EH (cell line): ENCODE data around the gene NELL1.
"Not testable (repeated sequence)": the region's sequence is repeated elsewhere in the genome, so short reads cannot be mapped to it uniquely, and the experiment has no call there.

Experiments
- DNase-seq: peaks from one replicate; pipeline ENCODE4 v3.0.0-alpha.2; 2015; ENCODE audit warnings: low read depth

The NELL1 gene

DNA sequence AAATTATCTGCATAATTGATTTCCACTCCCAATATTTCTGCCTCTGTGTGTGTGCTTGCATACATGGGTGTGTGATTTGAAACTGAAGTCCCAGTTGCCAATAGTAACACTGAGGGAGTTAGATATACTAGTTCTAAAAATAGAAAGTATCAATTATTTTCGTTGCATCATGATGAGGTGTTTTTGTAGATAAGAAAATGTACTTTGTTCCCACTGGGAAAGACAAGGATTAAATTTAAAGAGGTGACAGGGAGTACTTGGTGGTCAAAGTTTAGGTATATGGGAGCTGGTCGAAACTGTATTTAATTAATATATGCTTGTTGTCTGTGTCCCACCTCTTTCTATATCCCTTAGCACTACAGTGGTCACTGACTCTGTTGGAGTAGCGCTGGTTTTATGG is 444.5 kb downstream of the NELL1 start:
- no peak for DNase-seq

DNA sequence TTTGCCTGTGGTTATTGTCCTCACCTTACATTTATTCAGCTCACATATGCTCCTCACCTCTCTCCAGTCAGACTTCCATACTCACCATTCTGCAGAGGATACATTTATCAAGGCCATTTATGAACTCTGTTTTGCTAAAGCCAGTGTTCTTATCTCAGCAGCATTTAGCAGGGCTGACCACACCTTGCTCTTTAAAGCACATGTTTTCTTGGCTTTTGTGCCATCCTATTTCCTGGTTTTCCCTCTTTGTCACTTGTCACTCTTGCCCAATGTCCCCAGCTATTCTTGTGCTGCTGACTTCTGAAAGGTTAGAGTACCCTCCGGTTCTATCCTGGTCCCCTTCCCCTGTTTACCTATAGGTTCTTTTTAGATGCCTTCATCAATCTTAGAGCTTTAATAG is 446.6 kb downstream of the NELL1 start:
- DNase-seq: no peak

DNA sequence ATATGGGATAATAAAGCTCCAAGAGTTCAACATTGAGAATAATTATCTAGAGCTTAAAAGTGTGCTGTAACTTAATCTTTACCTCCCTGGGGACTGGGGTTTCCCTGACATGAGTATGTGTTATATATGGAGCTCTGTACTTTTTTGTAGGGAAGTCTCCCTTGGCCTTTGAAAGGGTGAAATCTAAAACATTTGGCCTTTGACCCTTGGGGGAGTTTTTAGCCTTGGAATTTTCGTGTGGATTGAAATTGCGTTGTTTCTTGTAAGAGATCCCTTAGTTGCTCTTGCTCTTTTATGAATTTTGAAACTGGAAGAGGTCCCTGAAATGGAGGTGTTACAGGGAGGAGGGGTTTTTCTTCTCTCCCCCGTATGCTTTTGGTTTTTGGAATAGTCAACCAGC is 450.0 kb downstream of the NELL1 start:
- DNase-seq: no peak

DNA sequence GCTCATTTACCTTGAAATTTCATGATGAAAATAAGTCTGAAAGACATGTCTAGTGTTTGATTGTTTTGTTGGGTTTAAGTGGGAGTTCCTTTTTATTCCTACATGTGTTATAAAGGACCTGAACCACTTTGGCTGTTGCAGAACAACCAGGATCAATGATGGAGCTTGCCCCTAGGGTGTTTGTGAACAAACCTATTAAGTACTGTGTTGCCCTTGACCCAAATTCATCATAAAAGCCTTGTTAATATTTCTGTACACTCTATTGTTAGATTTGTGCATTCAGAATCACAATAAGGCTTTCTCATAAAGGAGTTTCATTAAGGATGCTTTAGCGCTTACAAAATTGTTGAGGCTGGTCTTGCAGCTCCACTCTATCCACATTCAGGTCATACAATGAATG is 452.6 kb downstream of the NELL1 start:
- no peak for DNase-seq

DNA sequence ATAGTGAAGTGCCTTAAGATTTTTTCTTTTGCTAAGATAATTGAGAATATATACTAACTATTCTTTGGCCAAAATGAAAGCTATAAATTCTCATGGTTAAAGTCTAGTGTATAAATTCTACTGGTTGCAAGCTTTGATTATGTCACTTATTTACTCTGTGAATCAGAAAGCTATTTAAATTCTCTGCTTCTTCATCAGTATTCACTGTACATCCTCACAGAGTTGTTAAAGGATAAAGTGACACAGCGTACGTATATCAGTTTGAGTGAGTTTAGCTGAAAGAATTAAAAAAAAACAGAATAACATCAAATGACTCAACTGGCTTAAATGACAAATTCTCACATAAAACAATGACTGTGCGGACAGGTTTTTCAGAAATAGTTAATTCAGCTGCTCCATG is 453.1 kb downstream of the NELL1 start:
- DNase-seq: no peak

DNA sequence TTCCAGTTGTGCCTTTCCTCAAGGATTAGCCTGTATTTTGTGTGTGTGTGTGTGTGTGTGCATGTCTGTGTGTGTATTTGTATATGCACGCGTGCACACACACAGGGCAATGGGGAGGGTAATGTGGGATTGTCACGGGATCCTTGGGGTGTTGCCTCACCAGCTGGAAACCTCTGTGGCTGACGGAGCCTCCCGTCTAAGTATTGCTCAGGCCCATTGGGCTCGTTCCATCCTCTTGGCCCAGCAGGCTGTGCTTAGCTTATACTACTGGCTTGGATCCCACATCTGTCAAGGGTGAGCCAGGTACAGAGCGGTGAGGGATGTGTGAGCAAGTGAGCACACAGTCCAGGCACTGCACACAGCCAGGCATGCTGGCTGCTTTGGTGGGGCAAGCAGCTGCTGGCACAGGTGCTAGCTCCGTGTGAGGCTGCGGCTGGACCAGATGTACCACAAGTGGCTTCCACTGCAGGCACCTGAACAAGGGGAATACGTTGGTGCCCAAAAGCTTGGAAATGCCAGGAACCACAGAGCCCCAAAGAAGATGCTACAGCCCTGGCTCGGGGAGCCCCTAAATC is 462.8 kb downstream of the NELL1 start:
- no peak for DNase-seq

DNA sequence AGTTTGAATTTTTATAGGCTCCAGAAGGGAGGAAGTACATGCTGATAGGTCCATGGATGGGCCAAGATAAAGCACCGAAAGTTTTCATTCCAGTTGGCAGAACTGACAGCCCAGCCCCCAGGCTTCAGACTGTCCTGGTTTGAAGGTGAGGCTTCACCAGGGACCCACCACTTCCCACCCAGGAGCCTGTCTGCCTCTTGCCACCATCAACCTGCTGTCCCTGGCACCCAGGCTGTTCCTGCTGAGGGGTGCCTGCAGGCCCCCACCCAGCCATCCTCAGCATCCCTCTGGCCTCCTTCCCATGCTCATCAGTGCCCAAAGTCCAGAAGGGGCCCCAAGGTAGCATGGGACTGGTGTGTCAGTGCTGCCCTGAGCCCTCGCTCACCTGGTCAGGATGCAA is 463.9 kb downstream of the NELL1 start:
- DNase-seq: no peak

DNA sequence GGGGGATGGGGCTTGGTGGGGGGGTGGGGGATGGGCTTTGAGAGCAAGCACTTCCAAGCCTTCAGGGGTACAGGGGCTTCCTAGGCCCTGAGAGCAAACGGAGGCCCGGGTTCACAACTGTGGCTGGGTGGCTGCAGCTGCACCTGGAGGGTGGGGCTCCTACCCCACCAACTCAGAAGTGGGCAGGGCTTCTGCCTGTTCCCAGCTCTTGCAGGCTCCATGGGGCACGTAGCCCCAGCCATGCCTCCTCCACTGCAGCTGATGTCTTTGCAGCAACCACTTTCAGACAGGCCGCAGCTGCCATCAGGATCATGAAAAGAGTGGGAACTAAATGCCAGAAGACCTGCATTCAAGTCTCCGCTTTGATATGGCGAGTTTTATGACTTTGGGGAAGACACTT is 464.3 kb downstream of the NELL1 start:
- no peak for DNase-seq

DNA sequence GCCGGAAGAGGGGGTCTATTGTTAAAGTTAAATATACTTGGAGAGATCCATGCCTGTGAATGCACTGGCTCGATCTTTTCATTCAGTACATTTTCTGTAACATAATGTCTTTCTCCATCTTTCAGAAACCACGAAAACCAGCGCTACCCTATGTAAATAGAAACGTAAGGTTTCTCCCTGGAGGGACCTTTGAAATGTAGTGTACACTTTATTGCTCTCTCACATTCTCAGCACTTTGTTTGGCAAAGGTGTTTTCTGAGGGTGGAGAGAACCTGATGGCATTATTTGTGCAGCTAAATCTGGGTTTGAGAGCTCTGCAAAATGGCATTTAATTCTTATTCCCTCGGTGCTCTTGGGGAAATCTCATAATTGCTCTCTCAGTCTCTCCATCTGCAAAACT is 468.4 kb downstream of the NELL1 start:
- DNase-seq: no peak

DNA sequence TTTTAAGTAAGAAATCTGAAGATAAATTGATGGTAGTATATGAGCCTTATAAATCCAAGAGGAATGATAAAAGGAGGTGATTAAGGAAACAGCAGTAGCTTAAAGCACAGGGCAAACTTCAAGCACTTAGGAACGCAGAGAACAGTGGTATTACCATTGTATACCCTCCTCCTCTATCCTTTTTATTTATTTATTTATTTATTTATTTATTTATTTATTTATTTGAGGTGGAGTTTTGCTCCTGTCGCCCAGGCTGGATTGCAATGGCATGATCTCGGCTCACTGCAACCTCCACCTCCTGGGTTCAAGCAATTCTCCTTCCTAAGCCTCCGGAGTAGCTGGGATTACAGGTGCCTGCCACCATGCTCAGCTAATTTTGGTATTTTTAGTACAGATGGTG is 472.2 kb downstream of the NELL1 start:
- not testable (repeated sequence) for DNase-seq

DNA sequence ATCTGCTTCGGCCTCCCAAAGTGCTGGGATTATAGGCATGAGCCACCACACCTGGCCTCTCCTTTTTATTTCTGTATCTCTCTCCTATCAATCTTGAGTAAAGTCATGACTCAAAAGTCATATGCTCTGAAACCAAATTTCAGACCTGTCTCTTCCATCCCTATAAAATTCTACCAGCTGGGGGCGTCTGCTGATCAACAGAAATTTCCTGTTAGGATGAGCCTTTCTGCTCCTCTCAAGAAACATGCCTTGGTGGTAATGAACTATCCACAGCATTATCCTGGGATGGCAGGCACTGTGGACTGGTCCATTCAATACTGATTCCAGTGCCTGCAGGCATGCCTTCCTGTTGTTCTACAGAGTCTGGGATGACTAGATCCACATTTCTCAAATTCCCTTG is 472.6 kb downstream of the NELL1 start:
- DNase-seq: no peak

DNA sequence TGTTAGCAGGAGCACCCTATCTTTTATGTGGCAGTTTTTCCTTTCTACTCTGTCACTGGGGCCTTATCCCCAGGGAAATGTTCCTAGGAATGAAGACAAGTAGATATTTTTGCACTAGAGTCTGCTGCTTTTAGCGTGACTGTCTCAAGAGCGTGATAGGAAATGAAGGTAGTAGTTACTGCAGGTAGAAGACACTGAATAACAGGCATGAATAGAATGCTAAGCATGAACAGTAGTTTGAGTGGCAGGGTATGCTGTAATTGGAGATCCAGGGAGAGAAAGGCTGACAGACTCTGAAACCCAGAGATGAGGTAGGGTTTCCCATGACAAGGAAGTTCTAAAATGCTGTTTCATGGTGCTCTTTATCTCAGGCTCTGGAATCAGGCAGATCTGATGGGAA is 475.1 kb downstream of the NELL1 start:
- DNase-seq: no peak

DNA sequence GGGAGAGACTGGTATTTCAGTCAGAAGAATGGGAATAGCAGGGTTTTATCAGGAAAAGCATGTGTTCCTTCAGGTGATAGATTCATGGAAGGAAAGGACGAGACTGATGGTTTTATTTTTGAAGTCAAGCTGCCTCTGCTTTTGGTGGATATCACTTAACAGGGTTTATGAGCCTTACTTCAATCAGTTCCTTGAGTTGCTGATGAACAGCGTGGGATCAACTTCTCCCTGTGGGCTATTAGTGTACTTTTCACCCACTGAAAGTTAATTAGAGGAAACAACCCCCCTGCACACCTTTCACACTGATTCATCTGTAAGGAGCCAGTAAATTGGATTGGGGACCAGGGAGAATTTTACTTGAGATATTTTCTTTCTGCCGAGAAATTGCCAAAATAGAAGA is 479.0 kb downstream of the NELL1 start:
- no peak for DNase-seq

DNA sequence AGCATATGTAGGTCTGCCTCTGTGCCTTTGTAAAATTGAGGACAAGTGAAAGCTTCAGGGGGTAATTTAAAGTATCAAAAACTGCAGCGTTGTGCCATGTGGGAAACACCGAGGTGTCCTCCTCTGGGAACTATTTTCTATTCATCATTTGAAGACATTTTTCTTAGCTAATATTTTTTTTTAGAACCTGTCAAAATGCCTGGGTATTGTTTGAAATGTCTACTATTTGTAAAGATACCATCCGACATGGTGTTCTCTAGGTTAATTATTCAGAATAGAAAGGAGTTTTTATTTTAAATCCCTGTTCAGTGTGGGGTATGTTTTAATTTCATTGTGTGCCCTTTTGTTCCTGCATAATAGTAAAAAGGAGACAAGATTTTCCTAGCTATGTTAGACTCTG is 490.8 kb downstream of the NELL1 start:
- DNase-seq: no peak

DNA sequence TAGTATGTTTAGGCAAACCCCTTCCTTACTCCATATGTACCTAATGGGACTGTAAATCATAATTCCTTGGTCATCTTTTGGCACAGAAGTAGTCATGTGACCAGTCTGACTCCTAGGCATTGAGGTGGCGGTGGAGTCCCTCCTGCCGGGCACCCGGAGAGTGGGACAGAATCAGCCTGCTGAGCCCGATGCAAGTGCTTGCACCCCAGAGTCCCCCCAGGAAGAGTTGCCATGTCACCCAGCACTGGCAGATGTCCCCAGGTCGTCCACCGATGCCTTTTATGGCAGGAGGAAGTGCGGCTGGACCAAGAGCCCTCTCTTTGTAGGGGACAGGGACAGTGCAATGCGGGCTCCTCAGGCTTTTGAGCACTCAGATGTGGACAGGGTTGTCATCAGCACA is 500.3 kb downstream of the NELL1 start:
- no peak for DNase-seq

DNA sequence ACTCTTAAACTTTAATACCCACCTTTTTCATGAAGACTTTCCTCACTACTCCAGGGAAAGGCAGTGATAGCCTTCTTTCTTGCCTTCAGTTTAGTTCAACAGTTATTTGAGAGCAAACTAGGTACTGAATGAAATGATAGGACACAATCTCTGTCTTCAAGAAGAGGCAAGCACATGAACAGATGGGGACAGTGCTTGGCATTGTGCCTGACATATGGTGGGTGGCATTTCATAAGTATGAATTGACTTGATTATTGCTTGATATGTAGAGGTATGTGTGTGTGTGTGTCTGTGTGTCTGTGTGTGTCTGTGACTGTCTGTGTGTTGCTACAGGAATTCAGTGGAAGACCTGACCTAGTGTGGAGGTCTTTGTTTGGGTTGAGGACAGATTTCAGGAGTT is 504.1 kb downstream of the NELL1 start:
- no peak for DNase-seq

DNA sequence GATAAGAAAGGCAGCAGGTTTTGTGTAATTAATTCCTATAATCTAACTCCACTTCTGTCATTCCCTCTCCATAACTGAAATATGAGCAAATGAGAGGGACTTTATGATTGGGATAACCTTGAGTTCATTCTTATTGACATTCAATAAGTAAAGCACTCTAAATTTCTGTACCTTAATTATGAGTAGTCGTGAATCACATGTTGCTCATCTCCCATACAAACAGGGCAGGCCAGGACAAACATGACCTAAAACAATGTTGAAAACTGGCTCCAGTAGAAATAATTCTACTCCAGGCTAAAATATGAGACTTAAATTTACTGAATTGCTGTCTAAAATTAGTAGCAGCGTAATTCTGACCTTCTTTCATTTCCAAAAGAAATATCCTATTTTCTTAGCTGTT is 505.4 kb downstream of the NELL1 start:
- no peak for DNase-seq

DNA sequence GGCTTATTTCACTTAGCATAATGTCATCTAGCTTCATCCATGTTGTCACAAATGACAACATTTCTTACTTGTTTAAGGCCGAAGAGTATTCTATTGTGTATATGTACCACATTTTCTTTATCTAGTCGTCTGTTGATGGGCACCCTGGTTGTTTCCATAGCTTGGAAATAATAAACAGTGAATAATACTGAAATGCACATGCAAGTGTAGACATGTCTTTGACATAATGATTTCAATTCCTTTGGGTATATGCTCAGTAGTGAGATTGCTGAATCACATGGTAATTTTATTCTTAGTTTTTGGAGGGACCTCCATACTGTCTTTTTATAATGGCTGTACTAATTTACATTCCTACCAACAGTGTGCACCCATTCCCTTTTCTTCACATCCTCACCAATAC is 508.0 kb downstream of the NELL1 start:
- DNase-seq: no peak

DNA sequence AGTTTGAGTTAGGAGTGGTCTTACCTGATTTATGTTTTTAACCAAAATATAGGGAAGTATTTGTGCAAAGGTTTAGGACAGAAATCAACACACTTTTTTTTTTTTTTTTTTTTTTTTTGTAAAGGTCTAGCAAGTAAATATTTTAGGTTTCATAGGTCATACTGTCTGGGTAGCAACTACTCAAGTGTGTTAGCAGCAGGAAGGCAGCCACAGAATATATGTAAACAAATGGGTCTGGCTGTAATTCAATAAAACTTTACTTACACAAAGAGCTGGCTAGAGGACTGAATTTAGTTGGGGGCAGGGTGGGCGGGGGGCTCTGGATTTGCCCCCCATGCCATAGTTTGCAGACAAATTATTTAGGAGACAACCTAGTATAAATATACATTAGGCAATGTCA is 510.4 kb downstream of the NELL1 start:
- DNase-seq: no peak

DNA sequence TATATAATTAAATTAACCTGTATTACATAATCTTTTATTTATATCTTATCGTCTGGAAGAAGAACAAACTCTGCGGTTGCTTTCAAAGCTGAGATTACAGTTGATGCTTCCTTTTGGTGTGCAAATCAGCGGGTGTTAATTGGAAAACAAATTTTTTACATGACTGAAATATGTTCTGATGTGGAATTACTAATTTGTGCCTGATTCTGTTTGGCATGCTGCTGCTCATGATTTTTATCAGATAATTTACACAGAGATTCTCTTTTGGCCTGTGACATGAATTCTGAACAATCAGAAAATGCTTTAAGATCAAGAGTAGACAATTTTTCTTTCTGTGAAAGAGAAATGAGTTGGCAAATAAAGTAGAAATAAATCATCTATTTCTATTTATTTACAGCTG is 510.8 kb downstream of the NELL1 start:
- no peak for DNase-seq

DNA sequence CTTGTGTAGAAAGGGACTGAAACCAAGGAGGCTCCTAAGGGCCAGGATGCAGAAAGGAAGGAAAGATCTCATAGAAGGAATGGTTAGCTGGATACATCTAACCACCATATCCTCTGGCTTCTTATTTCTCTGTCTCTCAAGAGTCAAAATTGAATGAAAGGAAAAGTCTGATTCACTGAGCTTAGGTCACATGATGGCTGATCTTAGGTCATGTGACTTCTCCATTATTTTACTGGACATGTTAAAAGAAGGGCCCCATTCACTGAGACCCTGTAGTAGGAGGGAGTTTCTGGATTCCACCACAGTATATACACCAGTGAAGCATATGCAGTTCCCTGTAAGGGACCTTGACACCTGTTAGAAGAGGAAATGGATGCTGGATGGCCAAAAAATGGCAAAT is 516.6 kb downstream of the NELL1 start:
- no peak for DNase-seq

DNA sequence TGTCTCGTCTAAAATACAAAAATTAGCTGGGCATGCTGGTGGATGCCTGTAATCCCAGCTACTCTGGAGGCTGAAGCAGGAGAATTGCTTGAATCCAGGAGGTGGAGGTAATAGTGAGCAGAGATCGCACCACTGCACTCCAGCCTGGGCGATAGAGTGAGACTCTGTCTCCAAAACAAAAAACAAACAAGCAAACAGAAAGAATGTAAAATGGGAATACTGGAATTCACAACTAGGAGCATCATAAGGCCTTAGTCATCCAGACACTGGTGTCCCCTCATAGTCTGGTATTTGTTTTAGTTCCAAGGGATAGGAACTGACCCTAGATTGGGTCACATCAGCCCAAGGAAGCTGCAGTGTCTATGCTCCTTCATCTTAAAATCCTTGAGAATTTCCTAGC is 520.8 kb downstream of the NELL1 start:
- DNase-seq: no peak

DNA sequence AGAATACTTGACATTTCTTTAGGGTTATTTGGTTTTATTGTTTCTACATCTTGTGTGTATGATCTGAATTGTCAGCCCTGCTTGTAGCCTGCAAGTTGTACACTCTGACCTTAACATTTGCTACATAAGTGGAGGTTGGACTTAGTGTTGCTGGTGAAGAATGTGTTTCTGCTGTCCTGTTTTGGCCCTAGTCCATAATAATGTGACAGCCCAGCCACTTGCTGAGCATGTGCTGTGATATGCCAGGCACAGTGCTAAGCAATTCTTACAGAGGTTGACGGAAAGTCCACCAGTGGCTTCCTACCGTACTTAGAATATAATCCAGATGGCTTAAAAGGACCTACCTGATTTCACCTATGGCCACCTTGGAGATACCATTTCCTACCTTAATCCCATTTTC is 526.6 kb downstream of the NELL1 start:
- DNase-seq: no peak

DNA sequence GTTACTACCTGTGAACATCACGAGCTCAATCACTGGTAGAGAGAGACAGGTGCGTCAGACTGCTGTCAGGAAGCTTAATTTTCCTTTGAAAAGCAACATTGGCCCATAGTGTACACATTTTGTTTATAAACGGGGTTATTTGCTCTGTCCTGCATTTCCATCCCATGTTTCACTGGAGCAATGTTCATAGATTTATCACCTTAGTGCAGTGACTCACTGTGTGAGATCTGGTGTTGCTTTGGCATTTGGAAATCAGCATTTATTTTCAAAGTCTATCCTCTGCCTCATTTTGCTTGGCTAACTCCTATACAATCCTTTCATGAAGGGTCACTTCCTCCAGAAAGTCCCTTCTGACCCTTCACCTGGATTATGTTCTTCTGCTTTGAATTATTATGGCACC is 529.1 kb downstream of the NELL1 start:
- no peak for DNase-seq

DNA sequence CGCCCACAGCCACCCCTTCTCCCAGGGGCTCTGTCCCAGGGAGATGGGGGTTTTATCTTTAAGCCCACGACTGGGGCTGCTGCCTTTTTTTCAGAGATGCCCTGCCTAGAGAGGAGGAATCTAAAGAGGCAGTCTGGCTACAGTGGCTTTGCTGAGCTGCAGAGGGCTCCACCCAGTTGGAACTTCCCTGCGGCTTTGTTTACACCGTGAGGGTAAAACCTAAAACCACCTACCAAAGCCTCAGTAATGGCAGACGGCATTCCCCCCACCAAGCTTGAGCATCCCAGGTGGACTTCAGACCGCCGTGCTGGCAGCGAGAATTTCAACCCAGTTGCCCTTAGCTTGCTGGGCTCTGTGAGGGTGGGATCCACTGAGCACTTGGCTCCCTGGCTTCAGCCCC is 535.8 kb downstream of the NELL1 start:
- DNase-seq: no peak
